HG02610 (cell line): ENCODE results near the gene SPAG5.

Source experiments
- ATAC-seq: cut with Tn5 transposase; IDR thresholded peaks from one replicate; pipeline ENCODE4 v1.9.1; 2021; ENCODE audit warnings: mild to moderate bottlenecking, moderate library complexity; ENCODE audit not compliant: unreplicated experiment

The SPAG5 gene

DNA sequence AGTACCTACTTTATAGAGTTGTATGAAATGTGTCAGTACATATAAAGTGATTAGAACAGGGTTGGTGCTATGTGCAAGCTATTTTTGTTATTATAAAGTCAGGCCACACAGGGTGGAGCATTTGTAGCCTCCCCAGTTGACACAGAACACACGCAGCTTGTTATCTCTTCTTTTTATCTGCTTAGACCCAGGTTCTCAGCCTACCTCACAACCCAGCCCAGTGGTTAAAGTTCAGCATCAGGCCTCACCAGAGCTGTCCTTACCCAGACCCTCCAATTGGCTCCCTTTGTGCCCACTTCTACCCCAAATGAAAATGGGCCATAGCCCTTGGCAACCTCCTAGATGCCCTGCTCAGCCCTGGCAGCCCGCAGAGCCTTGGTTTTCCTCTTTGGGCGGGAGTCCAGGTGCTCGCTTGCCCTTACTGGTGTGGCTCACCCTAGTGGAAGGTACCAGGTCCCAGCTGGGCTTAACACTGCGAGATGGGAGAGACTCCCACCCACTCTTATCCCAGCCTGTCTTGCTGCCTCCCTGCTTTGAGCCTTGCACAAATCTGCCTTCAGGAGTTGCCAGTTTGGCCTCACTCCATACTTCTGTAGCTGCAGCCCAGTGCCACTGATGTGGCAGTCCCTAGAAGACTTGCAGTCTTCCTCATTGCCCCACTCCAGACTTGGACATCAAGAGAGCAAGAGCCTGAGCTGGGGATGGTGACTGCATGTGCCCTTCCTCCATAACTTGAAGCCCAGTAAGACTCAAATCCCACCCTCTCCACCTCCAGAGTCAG lies 26.4 kb downstream of the SPAG5 start:
- no peak for ATAC-seq

DNA sequence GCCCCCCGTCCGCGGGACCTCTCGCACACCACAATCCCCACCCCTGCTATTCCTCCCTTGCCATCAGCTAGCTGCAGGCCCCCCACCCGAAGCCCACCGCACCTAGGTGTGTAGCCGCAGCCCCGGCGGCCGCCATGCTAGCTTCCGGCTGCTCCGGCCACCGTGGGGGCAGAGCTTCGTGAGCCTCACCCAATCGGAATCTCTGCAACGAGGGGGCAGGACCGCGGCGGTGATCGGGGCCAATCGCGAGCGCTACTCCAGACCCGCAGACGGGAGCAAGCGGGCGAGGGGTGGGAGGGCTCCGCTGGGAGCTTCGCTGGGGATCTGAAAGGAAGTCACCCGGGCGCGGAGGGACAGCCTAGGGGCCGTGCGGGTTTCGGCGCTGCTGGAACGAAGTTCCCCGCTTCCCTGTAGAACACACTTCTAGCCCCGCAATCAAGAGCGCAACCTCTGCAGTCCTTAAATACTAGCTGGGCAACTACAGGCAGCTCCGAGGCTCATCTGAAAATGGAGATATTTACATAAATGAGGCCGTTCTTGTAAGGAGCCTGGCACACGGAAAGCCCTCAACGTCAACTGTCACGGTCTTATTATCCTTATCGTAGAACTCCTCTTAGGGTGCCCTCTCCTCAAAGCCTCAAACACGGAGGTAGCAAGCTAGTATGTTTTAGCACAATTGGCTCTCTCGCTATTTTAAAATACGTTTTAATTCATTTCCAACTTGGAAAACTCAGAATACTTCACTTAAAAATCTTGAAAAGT lies 27.3 kb downstream of the SPAG5 start, which contains the start of gene PIGS:
PIGS (minus strand) TSS at position 164 of the 762 bp plus-strand sequence; CDS start at position 136, 28 bp downstream.
- peak; percentile 86 for ATAC-seq

DNA sequence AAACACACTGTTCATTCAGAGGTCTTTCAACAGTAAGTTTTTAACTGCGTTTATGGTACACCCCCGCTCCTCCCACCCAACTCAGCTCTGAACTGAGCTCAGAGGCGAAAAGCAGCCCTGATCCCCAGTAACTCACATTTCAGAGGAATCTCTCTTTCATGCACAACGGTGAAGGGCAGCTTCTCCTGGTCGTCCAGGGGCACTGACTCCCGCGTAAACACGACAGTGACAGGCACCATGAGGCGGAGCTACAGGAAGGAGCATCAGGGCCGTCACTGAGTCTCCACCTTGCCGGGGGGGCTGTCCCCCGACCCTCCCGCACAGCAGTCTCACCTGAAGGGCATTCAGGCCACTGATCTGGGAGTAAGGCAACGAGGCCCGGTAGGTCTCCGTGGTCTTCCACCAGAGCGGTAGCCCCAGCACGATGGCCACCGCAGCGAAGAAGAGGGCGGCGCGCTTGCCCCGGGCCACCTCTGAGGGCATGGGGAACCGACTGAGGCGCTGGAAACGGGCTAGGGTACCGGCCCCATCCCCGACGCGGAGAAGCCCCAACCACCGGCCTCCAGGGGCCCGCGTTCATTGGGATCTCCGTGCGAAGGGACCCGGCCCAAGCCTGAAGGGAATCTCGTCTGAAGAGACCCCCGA lies 28.0 kb downstream of the SPAG5 start:
- peak; percentile 20 for ATAC-seq

DNA sequence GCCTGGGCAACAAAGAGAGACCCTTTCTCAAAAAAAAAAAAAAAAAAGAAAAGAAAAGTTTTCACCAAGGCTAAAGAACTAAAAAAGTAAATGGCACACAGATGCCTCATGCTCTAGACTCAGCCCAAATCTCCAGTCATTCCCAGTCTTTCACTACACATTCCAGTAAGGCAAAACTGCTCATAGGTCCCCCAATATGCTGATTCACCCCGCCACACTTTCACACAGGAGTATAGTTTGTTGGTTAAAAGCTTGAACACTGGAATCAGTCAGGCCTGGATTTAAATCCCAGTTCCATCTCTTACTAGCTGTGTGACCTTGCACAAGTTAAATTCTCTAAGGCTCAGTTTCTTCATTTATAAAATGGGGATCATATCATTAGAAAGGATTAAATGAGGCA lies 29.4 kb downstream of the SPAG5 start:
- no peak for ATAC-seq

DNA sequence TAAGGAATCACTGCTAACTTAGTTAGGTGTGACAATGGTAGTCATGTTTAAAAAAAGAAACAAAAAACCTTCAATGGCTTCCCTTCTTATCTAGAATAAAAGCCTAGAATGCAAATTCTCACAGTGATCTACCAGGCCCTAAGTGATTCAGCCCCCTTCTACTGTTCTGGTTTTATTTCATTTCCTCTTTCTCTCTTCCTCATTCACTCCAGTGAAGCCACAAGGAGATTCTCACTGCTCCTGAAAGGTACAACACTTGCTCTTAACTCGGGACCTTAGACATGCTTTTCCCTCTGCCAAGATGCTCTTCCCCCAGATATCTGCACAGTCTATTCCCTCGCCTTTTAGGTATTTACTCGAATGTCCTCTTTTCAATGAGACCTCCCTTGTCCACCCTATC lies 31.2 kb downstream of the SPAG5 start:
- peak; percentile 30 for ATAC-seq

DNA sequence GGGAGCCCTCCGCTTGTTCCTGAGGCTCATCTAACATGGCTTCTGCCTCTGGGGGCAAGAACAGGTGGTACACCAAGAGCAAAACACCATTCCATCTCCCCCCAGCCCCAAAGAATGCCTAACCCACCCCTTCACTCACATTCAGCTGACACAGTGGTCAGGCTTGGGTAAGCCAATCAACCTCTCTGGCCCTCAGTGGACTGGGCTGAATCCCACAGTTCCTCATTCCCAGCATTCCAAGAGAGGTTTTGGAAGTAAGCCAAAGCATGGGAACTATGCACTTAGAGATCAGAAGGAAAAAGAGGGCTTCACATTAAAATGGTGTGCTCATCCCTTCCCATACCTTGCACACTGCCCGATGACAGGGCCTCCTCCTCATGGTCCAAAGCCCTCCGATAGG lies 35.4 kb downstream of the SPAG5 start:
- no peak for ATAC-seq

DNA sequence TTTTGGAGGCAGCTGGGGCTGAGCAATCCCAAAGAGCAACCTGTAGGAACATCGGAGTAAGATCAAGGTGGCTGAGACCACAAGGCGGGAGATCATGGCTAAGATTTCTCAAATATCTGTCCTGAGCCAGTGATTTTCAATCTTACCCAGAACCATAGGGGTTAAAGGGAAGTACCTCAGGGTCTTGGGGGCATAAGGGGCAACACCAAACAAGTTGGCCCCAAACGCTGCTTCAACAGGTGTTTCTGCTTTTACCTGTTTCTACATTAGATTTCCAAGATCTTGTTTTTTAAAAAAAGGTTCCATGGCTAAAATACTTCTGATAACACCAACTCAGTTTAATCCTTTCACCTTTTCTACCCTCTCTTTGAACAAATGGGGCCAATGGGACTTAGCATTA lies 43.8 kb downstream of the SPAG5 start:
- no peak for ATAC-seq

DNA sequence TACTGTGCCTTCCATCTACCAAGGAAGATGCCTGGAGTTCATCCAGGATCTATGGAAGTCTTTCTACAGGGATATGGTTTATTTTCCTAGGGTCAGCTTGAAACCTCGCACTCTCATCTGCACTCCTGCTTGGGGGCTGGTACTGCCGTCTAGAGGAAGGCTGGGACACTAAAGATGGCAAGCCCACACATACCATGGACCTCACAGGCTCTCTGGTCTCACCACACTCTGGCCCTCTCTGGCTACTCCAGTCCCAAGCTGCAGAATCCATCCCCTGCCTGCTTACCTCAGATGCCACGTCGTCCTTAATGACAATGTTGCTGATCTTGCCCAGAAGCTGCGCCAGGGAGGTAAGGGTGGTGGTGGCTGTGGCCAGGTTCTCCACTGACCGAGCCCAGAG lies 44.3 kb downstream of the SPAG5 start:
- no peak for ATAC-seq

DNA sequence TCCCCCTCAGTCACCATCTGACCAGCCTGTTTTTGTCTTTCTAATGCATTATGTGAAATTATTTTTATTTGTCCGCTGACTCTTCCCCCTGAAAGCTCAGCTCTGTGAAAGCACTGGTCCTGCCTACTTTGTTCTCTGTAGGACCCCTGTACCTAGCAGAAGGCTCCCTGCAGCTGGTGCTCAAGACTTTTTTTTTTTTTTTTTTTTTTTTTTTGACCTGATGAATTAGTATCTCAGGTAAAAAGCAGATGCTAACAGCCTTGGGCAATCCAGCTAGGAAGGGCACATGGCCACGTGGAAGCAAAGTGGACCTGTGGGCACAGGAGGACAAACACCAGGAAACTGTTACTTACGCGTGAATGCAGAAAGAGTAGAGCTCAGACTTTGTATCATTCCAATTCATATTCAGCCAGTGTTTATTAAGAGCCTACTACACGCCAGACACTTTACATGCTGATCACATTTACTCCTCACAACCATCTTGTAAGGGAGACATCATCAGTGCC lies 45.8 kb downstream of the SPAG5 start:
- no peak for ATAC-seq

DNA sequence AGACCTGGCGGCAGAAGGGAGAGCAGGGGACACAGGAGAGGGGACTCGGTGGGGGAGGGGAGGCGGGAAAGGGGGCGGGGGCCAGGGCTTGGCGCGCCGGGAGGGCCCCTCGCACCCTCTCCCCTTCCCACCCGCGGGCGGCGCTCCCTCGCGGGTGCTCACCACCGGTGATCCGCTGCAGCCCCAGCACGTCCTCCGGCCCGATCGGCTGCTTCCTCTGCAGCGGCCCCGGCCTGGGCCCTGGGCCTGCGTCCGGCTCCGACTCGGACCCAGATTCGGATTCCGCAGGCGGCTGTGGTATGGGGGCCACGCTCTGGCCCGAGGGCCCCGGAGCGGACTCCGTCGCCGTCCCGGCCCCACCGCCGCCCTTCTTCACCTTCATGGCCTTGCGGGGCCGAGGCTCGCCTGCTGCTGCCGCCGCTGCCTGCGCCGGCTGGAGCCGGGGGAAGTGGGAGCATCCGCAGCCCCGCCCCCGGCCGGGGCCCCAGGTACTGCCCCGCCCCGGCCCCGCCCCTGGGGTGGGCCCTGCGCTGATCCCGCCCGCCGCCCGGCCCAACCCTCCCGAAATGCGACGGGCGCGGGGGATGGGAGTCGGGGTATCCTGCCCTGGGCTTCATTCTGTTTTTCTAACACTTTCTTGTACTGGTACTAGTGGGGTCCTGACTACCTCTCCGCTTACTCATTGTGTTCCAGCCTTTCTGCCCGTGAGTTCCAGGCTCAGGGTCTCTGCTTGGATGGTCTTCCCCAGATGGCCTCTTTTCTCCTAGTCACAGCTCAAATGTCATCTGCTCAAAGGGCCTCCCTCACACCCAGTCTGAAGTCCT lies 46.4 kb downstream of the SPAG5 start, which contains the start of gene UNC119:
UNC119 (minus strand) TSS at position 449 of the 824 bp plus-strand sequence; CDS start at position 382, 67 bp downstream.
- ATAC-seq, result peak; percentile 56

DNA sequence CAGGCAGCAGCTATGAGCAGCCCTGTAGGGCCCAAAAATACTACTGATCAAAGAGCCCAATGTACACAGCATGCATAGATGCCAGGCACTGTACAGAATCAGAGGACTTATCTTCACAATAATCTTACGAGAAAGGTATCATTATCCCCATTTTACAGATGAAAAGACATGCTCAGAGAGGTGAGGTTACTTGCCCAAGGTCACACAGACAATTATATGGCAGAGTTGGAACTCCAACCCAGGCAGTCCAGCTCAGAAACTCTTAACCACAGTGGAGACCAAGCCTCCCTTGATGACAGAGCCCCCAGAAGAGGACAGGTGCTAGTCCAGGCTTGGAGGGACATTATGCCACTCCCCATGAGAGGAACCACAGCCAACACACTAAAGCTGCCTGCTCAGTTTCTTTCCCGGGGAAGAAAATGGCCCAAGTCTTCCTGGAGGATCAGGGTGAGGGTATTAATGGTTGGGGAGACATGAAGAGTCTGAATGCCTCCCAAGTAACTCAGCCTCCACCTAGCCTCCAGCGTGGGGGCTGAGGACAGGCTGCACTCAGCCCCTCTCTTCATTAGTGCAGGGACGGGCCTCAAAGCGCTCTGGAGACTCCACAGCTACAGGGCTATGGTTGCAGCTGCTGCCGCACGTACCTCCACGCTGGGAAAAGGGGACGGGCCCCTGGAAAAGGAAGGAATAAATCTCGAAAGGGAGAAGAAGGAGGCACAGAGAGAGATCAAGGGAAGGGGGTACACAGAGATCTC lies 47.2 kb downstream of the SPAG5 start:
- no peak for ATAC-seq

DNA sequence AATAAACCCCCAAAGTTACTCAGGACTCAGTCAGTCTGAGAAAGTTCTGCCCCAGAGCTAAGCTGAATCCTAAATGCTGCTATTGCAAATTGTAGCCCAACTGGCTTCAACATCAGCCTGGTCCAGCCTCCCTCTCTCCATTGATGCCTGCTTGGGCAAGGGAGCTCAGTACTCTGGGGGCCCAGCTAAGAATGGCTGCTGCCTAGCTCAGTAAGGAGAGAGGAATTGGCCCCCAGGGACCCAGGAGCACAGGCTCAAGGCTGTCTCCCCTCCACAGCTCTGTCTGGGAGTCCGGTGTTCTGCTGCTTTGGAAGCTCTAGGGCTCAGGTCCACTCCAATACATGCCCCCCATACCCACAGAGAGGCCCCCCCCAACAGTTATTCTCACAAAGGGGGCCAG lies 48.0 kb downstream of the SPAG5 start:
- ATAC-seq, result no peak

DNA sequence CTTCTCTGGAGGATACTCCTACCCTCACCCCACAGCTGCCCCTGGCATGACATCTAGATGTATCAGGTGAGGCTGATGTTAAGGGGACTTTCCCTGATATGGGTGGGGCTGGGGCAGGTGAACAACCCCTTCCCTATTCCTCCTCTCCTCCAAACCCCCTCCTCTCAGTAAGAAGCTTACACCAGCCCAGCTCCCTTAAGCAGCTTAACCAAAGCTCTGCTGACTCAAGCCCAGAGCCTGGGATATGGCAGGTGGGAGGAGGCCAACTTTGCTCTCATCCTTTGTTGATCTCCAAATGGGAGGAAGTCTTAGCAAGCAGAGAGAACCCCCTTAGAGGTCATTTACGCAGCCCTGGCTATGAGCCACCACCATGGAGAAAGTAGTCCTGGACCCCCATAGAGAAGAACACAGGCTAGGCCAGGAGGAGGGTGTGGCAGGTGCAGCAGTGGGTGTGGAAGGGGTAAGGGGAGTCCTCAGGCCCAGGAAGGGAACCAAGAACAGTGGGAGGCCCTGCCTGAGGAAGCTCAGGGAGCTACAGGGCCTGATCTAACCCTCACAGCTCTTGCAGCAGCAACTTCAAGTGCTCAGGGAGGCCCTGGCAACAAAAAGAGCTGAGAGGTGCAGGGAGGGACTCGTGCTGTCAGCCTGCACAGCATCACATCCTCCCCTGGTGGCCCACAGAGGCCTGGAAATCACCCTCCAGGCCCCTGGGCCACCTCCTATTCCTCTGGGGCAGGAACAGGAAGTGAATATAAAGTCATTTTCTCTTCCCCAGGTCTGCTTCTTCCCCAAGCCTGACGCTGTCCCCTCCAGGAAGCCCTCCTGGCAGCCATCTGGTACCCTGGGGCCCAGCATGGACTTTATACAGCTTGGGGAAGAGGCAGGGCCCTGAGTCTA lies 49.3 kb downstream of the SPAG5 start:
- peak; percentile 55 for ATAC-seq

DNA sequence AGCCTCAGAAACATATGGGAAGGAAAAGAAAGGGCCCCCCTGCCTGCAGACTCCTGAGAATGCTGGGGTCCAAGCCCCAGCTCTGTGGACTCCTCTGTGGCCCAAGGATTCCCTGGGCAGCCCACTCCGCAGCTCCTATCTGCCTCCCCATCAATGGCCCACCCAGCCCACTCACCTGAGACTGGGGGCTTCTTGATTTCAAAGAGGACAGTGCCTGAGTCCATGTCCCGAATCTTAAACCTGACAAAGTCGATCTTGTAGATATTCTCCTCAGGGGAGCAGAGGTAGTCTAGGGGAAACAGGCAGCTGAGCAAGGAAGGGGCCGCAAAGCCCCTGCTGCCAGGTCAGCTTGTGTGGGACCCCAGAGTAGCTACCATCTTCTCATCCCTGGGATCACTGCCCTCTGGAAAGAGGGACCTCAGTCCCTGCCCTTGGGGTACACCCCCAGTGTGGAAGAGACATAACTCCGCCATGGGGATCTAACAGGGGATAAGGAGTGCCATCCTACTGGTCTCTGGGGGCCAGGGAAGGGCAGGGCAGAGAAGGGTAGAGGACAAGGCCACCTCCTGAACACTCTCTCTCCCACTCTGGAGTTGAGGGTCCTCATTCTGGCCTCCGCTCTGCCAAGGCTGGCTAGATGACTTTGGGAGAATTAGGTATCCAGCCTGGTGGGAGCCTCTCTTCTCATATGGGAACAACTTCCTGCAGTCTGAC lies 50.3 kb downstream of the SPAG5 start:
- ATAC-seq, result no peak

DNA sequence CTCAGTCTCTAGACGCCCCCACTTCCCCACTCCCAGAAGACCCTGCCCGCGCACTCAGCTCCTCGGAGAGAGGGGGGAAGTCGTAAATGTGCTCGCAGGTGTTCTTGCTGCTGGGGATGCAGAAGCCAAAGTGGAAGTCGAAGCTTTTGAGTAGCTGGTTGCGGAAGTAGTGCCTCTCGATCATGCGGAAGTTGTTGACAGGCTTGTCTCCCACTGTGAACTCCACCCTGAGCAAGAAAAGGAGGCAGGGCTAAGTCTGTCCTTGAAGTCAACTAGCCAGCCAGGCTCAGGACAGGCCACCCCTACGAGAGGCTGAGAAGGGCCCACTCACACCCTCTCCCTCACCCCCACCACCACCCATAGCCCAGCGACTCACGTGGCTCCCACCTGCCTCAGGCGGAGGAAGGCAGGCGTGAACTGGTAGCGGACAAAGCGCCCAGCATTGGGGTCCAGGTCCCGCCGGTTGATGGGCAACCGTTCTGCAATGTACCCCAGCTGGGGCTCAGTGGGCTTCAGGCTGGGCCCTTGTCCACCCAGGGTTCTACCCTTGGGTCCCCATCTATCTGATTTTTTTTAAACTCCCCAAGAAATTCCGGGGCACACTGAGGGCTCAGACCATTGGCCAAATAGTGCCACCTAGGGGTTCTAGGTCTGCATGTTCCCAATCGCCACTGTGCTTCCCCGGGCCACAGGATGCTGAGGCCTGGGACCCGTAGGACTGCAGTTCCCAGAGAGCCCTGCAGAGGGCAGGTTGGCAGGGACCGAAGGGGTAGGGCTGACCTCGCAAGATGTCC lies 51.0 kb downstream of the SPAG5 start:
- ATAC-seq, result no peak

DNA sequence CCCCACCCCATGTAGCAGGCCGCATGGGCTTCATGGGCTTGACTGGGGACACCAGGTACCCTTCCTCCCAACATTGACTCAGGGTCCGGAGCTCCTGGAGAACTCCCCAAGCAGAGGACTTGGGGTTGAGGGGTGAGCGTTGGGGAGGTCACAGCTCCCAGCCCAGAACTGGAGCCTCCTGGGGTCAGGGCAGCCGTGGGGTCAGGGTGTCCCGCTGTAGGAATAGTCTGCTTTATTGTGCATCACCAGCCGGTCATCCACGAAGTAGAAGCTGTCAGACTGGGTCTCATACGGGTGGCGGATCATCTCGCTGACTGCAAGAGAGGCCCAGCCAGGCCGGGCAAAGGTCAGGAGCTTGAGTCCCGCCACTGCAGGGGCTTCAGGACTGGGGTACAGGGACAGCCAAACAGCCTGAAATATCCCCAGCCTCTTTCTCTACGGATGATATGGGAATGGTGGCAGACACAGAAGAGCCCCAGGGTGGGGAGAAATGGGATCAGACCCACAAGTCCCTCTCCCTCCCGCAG lies 51.7 kb downstream of the SPAG5 start:
- ATAC-seq, result no peak

DNA sequence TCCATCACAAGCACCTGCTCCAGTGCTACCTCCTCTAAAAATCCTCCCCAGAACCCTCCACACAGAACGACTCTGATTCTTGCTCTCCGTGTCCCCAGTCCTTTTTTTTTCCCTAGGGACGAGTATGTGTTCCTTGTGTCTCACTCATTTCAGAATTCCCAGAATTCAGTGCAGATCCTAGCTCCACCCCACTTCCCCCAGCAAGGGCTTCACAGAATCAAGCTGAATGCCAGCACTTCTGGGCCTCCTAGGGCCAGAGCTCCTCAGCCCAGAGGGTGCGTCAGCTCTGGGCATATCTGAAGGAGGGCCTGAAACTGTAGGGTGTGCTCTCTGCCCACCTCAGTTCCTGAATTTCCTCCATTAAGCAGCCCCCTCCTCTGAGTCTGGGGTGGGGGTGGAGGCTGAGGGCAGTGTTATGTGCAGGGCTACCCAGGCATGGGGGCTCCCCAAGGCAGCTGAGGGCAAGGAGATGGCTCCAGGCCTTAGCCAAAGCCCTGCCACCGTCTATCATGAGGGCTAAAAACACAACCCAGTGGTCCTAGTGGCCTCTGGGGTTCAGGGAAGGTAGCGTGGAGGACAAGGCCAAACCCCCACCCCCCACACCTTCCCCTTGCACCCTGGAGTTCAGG lies 52.9 kb downstream of the SPAG5 start:
- no peak for ATAC-seq
